ENCODE results near the gene RBMS3.
"Not testable (repeated sequence)": the region's sequence is repeated elsewhere in the genome, so short reads cannot be mapped to it uniquely, and the experiment has no call there.

RBMS3 gene

DNA sequence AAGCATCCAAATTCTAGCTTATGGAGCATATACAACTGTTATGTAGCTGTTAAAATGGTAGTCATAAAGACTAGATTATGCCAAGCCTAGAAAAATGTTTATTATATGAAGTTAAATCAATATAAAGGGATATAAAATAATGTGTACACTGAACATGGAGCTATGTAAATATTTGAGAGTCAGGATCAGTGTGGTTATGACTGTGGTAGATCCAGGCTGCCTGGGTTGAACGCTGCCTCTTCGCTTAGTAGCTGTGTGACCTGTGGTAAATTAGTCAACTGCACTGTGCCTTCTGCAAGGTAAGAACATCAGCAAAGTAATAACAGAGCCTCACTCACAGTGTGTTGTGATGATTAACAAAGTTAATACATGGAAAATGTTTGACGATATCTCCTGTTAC, 212.2 kb downstream of the RBMS3 start:
- DNase-seq, result no peak

DNA sequence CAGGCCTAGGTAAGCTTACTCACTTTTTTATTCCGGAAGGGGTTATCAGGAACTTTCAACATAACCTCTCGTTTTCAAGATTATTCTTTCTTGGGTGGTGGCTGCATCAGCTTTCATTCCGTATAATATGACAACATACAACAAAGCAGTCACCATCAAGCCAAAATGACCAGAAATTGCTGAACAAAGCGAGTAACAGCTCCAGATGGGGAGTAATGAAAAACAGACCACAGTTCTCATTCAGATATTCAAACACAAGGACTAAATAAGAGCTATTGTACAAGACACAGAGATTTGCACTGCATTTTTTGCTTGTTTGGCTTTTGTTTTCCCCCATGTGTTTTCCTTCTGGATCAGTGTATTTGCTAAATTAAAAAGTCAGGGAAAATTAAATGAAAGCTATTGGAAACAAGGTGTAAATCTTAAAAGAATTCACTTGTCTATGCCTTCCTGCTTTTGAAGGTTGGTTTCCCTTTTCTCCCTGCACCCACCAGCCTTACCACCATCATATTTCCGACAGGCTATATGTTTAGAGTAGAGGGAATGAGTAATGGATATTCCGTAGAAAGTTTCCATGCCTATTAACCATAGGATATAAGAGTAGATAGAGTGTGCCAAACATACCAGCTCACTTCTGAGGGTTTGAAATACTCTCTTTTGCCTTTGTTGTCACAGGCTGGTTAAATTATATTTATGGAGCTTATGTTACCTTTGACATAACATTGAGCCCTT, 213.6 kb downstream of the RBMS3 start:
- no peak for DNase-seq

DNA sequence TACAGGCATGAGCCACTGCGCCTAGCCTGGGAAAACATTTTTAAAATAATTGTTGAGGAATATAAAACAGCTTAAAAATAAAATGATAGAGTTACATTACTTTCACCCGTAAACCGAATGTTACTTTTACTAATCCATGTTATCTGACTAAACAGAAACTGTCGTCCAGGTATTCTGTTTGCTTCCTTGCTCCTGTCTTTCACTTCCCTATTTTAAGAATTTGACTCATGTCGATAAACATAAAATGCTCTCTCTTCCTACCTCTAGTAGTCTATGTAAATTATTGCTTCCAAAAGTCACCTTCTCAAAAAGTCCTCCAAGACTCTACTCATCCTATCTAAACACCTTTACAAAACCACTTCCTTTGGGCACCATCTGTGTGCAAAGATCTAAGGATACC, 216.4 kb downstream of the RBMS3 start:
- DNase-seq, result no peak

DNA sequence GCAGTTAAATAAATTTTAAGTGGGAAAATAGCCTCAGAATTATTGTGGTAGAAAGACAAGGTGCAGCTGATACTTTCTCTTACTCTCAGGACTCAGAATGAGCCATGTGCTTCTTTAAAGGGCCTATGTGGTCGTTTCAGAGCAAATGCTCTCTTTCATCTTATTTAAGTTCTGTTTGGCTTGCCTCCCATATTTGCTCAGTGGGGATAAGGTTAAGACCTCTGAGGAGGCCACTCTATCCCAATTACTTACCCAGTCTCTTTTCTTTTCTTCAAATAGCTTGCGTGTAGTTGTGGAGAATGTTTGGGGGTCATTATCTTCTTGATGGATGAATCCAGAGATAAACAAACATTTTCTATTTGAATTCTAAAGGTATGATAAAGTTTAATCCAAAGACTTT, 221.9 kb downstream of the RBMS3 start:
- DNase-seq, result no peak

DNA sequence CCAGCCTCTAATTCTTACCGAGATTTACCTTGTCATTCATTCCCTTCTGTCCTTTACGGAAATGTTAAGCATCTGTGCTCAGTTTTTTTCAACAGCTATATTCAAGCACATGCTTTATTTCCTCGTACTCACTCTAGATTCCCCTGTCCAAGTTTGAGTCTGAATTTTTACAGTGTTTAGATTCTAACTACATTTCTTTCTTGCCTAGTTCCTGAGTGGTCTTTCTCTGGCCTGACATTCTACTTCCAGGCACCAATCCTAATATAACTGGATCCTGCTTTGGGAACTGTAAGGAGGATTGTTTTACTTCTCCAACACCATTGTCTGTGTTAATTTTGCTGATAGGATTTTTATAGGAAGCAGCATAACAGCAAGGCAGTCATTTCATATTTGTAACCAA, 222.4 kb downstream of the RBMS3 start:
- DNase-seq, result no peak

DNA sequence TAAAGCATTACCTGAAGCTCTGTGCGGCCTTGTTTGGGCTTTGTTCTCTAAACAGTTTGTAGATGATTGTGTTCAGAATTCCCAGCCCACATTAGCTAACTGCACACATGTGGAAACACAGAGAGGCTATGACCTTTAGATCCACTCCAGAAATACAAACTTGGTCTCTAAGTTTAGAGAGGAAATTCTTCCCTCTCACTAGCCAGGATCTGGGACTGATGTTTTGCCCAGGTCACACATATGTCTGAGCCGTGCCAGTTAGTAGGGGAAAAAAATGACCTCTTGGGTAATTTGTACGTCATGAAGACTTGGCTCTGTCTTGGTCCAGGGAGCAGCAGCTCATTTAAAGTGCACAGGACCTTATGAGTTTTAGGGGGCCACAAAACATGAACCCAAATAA, 223.1 kb downstream of the RBMS3 start:
- DNase-seq, result no peak

DNA sequence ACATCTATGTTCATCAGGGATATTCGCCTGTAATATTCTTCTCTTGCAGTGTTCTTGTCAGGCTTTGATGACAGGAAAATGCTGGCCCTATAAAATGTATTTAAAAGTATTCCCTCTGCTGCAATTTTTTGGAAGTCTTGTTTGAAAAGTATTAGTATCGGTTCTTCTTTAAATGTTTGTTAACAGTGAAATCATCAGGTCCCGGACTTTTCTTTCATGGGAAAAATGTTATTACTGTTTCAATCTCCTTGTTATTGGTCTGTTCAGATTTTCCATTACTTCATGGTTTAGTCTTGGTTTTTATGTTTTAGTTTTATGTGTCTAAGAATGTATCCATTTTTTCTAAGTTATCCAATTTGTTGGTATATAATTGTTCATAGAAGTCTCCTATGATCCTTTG, 225.6 kb downstream of the RBMS3 start:
- DNase-seq, result no peak

DNA sequence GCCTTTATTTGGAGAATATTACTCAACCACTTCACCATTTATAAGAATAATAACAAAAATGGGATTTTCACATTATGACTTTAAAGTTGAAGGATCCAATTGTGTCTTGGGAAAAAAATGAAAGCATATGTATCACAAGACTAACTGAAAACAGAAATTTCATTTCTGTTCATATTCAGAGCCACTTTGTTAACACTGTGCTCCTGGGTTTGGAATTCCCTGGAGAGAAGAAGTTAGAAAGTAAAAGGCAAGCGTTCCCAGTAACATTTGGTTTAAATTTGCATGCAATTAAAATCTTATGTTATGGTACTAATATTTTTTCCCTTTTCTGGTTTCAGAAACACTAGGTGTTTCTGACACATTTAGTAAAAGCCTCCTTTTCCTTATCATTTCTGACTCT, 230.8 kb downstream of the RBMS3 start:
- DNase-seq, result no peak

DNA sequence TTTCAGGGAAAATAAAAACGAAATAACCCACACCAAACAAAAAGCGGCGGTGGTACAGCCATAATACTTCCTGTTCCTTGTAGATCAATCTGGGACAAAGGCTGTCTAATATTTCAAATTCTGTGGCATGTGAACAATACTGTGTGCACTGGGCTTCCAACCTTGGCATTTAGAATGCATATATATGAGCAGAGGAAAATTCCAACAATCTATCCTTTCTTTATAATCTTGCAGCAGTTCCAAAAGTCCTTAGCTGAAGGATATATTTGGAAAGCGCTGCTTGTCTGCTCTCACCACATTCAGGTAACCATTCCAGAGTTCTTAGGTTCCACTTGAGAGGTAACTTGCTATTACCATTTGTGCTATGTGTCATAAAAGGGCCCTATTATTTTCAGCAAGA, 231.8 kb downstream of the RBMS3 start:
- DNase-seq, result no peak

DNA sequence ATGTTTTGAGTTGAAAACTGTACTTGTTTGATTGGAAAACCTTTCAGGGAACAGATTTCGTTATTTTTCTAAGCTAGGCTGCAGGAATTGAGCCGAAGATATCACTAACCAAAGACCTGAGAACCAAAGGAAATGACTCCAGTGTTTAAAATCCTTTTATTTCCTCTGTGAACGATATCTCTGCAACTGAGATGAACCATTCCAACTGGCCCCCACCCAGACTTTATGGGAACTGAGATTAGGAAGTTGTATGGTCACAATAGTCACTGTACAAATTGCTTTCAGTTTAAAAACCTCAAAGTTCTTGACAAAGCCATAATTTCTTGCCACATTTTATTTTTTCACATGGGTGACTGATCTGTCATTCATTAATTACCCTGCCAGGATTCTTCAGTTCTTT, 232.4 kb downstream of the RBMS3 start:
- no peak for DNase-seq

DNA sequence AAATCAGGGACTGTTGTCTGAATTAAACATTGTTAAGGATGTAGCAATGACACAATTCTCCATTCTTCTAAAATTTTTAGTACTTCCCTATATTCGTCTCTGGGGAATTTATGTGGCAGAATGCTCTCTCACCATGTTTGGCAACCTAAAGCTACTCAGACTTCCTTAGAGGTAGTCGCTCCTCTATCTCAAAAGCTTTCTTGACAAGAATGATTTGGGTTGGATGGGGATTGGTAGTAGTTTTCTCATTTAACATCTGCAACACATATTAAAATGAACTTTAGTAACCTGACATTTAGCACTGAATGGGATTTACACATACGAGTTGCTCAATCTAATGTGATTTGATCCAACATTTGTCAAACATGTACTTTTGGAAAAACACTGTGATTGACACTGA, 233.3 kb downstream of the RBMS3 start:
- no peak for DNase-seq

DNA sequence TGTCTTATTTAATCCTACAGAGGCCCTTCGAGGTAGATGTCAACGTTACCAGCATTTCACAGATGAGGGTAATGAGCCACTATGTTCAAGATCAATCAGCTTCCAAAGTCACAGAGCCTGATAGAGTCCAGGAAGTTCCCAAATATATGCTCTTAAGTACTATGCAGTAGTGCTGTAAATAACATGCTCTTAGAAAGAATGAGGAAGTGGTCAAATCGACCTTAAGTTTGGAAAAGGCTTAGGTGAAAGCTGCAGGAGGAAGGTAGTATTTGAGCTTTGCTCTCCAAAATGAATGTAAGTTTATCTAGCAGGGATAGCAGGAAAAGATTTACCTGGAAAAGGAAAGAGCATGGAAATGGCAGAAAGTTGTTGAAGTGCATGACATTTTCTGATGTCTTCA, 234.0 kb downstream of the RBMS3 start:
- DNase-seq, result no peak

DNA sequence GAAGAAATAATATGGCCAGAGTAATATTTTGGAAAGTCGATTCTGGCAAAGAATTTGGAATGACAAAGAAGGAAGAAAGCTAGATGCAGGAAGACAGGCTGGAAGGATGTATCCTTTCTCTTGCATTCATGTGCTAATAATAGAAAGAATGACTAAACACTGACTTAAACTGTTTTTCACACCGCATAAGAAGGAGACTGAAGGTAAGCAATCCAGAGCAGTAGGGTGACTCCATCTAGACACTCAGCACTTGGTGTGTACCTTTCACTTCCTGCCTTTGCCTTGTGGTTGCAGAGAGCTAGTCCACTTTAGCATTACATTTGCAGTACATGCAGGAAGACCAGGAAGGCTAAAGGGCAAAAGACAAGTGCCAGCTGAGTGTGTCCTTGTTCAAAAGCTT, 234.6 kb downstream of the RBMS3 start:
- DNase-seq, result no peak

DNA sequence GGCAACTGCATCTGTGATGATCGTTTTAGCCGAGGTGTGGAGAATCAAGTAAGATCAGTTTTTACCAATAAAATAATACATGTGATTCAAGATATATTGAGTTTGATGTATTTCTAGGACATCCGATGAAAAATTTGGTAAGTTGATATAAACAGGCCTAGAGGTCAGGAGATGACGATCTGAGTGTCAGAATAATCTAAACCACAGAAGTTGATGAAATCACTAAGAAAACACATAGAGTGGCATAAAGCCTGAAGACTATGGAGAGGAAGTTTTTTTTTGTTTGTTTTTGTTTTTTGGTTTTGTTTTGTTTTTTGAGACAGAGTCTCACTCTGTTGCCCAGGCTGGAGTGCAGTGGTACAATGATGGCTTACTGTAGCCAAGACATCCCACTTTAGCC, 235.3 kb downstream of the RBMS3 start:
- DNase-seq, result no peak

DNA sequence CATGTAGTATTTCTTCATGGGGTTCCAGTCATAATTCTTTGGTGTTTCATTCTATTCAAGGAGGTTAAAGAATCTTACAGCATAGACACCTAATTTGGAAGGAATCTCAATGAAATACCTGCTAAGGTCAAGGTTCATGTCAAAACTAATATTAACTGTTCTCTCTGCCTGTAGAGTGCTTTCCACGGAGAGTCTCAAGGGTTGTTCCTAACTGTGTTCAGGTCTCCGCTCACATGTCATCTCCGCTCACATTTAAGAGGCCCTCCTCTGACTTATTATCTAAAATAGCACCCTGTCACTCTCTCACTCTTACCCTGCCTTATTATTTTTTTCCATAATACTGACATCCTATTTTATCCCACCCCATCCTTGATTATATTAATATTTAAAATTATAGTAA, 239.9 kb downstream of the RBMS3 start:
- DNase-seq, result no peak

DNA sequence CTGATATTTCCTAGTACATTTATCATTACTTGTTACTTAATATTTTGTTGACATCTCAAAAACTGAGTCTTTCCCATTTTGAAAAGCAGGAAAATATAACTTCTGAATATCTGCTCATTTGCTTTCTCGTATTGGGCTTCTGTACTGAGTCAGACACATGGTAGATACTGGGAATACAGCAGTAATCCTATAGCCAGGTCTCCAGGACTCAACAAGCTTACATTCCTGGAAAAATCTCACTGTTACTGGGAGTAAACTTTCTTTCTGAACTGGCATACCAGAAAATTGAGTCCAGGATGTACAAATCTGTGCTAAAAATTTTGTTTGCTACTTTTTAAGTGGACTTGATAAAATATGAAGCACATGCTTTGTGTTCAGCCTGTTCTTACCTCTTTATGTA, 240.4 kb downstream of the RBMS3 start:
- DNase-seq, result no peak

DNA sequence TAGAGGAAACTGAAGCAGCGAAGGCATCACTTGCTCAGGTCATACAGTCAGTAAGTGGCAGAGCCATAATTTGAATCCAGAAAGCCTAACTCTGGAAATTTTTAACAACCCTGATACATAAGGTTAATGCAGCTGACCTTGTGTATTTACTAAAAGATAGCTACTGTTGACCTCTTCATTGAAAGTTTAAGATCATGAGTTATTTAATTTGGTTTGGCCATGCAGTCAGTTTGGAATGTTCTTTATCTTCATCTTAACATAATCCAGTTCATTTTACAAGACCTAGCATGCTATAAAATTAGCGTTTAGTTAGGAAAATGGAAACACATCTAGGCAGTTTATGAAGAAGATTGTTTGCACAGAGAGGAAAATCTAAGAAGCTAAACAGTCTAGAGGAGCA, 240.9 kb downstream of the RBMS3 start:
- no peak for DNase-seq

DNA sequence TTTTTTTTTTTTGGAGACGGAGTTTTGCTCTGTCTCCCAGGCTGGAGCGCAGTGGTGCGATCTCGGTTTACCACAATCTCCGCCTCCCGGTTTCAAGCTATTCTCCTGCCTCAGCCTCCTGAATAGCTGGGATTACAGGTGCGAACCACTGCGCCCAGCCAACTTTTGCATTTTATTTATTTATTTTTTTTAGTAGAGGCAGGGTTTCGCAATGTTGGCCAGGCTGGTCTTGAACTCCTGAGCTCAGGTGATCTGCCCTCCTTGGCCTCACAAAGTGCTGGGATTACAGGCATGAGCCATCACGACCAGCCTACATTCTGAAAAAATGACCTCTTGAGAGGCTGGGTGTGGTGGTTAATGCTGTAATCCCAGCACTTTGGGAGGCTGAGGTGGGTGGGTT, 243.6 kb downstream of the RBMS3 start:
- not testable (repeated sequence) for DNase-seq

DNA sequence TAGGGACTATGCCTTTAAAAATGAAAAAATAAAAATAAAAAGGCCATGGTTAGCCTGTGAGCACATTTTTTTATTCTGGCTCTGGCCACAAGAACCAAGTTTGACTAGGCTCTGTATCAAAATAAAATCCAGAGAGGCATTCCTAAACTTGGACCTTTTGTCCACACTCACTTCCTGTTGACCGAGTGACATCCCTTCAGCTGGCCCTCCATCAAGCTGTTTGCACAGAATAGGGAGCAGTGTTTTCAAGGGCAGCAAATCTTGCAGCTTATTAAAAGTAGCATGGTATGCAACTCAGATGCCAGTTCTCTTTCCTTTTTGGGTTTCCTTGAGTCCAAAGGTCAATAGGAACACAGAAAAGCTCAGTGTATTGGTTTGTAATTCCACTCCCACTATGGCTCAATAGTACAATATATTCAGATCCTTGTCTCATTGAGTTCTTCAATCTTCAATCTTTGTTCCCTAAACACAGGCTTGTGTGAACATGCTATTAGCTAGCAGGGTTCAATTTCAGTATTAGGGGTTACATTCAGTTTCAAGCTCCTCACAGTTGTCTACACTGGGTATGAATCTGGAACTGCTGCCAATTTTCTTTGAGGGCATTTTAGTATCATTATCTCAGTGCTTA, 244.5 kb downstream of the RBMS3 start:
- DNase-seq, result no peak

DNA sequence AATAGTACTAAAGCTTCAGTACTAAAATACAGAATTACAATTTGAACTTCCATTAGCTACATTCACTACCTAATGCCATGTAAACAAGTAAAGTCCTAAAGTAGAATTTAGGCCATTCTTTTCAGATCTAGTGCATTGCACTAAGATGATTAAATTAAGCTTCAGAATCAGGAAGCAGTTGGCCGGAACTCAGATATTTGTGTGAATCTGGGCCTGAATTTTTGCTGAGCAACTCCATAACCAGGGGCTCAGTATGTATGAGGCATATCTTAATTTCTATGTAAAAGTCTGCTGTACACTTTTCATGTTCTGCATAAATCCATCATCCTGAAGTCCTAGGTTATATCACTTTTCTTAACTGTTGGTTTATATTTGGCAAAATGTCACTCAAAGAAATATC, 246.4 kb downstream of the RBMS3 start:
- DNase-seq, result no peak

DNA sequence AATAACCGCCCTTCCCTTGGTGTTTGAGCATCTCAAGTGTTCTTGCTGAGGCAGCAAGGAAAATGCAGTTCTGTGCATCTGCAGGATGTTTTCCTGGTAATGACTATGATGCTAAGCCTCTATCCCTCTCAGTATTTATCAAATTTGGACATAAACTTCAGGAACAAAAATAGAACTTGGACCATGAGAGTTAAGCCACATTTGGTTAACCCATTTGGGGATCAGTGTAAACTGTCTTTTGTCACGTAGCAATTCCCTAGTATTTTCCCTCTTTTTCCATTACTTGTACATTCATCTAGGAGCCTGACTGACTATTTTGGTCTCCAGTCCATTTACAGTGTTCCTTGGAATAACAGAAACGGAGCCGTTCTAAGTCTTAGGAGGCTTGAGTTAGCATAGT, 250.8 kb downstream of the RBMS3 start:
- DNase-seq, result no peak

DNA sequence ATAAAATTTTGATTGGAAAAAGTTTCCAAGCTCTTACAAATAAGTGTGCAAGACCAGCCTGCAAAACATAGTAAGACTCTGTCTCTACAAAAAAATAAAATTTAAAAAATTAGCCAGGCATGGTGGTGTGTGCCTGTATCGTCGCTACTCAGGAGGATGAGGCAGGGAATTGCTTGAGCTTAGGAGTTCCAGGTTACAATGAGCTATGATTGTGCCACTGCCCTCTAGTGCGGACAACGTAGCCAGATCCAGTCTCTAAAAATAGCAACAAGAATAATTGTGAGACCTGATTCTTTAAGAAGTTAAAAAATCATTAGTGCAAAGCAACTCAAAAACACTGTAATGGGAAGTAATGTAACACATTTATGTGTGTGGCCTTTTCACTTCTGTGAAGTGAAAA, 251.6 kb downstream of the RBMS3 start:
- no peak for DNase-seq

DNA sequence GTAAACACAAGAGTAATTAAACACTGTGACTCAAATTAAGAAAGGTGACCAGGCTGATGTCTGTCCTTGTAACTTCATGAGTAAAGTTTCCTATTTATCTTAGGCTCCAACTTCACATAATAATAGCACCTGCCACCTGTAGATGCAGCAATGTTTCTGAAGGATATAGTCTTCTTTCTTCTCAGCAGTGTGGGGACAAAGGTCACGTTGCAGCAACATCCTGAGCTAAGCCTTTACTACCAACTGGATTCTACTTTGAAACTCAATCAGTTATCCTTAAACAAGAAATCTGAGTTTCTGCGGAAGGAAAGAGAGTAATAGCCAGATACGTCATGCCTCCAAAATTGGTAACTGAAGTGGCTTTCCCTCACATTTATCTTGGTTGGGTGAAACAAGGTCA, 253.1 kb downstream of the RBMS3 start:
- no peak for DNase-seq

DNA sequence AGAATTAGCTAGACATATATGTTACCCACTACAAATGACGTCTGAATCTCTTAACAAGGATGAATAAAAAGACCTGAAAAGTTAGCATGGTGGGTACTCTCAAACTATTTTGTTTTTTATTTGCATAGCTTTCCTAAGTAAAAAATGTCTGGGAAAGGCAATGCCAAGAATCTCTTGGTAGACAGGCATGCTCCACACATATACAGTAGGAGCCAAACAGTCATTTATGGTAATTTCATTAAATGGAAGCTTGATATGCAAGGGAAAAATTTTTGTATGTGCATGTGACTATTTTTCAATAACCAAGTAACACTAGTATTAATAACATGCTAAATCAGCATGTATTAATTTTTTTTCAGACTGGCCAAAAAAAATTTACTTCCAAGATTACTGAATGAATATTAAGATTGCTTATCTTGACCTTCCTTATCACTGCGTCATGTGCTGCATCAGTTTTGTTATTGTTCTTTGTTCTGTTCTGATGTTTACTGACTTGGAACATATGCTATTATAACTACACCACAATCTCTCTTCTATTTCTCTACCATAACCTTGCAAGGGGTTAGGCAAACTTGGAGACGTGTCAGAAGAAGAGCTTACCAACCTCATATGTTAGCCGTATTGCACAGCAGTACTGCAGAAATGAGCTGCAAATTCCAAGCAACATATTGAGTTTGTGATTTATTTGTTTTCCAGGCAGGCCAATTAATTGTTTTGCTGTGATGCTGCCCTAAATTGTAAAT, 255.3 kb downstream of the RBMS3 start:
- DNase-seq, result no peak

Measured in GDM1 (cell line).